Erythroblast (primary cell): Measurements from ENCODE around the gene PTGIR.

Experiments
- GATA1 ChIP-seq: IDR thresholded peaks from 2 replicates; pipeline ENCODE4 v1.6.1; 2011; ENCODE audit warnings: low read depth, mild to moderate bottlenecking, control low read depth, low read length, moderate library complexity
- POLR2A ChIP-seq: IDR thresholded peaks from 2 replicates; pipeline ENCODE4 v1.6.1; 2011; ENCODE audit warnings: mild to moderate bottlenecking, low read length

GRCh38 chr19:46637224-46637623, 12.3 kb upstream of the PTGIR start:
- TF ChIP-seq POLR2A (no peak), GATA1 (no peak)
